Measurements from ENCODE around the gene CTNND1. TPM values are rescaled to one million over a fixed set of nuclear protein-coding genes. Genes with fewer than 3 reads are reported as not detected.
A peak's percentile ranks its signal among the peaks of the same experiment; 100 is the strongest.

CTNND1 gene
- total and polyA plus RNA-seq, 9 donors = 40.3 to 153 (median 119) TPM

DNA sequence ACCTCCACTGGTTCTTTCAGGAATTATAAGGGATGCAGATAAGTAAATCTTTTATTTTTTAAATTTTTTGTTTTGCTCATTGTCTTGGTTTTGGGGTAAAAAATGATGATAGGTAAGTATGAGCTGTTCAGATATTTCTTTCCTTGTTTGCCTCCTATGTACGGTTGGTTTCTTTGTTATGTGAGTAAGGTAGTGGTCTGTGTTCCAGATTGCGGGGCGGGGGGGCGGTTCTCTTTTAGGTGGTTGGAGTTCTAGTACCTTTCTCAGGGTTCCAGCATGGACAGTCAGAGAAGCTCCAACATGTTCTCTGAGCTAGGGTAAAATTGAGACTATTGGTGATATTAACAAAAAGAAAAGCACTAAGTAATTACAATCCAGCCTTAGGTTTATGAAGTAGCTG, 2.4 kb downstream of the CTNND1 start:
- Histone ChIP-seq H3K9me3 (no peaks in the 10 kb centered on the region), H3K4me3 (peak overlapping the region; percentile 60), H3K27ac (no peak overlapping the region), H3K27me3 (no peaks in the 10 kb centered on the region), H3K36me3 (no peaks in the 10 kb centered on the region), H3K4me1 (ENCODE audit: insufficient read depth) (peaks cover 10% of the 10 kb centered on the region)
- WGBS, 3 donors = 10 to 17% (median 11%) methylated on average over 4 of the region's 4 CpGs
- no peak for TF ChIP-seq POLR2A (IDR thresholded peaks at IDR 0.05)
- TF ChIP-seq, protein P1, sequence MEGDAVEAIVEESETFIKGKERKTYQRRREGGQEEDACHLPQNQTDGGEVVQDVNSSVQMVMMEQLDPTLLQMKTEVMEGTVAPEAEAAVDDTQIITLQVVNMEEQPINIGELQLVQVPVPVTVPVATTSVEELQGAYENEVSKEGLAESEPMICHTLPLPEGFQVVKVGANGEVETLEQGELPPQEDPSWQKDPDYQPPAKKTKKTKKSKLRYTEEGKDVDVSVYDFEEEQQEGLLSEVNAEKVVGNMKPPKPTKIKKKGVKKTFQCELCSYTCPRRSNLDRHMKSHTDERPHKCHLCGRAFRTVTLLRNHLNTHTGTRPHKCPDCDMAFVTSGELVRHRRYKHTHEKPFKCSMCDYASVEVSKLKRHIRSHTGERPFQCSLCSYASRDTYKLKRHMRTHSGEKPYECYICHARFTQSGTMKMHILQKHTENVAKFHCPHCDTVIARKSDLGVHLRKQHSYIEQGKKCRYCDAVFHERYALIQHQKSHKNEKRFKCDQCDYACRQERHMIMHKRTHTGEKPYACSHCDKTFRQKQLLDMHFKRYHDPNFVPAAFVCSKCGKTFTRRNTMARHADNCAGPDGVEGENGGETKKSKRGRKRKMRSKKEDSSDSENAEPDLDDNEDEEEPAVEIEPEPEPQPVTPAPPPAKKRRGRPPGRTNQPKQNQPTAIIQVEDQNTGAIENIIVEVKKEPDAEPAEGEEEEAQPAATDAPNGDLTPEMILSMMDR (IDR thresholded peaks at IDR 0.05) = no peak
- no peak for TF ChIP-seq EP300 (IDR thresholded peaks at IDR 0.05)
- intact Hi-C loops (cut with DNase I) = loop anchor here in 2 of 4 donors (5.0 kb wide), 2 partner anchors 38 to 97 kb away; partner anchors contain the start of gene ZDHHC5 (in 1 of the 2)
- DNase-seq = no peak

DNA sequence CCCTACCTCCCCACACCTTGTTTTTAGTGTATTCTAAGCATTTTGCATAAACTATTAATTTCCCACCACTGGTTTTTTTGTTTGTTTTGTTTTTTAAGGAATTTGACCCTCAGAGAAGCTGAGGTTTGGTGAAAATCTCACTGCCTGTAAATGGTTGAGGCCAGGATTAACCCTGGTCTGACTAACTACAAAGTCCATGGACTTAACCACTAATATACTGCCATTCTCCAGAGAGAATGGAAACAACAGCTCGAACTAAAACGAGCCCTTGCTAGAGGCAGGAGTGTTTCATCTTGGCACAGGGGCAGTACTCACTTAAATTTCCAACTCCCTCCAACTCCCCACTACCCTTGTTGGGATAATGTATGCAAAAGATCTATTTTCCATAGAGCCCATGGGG, 3.0 kb downstream of the CTNND1 start:
- H3K9me3 ChIP-seq = no peaks in the 10 kb centered on the region
- 3 to 8% (median 4%) methylated on average over 2 of the region's 2 CpGs for WGBS, 3 donors
- TF ChIP-seq EP300 (IDR thresholded peaks at IDR 0.05) (no peak), POLR2A (IDR thresholded peaks at IDR 0.05) (no peak)
- TF ChIP-seq, protein P1 (IDR thresholded peaks at IDR 0.05) = no peak
- intact Hi-C loops (cut with DNase I) = loop anchor here in 2 of 4 donors (5.0 kb wide), 2 partner anchors 38 to 97 kb away; partner anchors contain the start of gene ZDHHC5 (in 1 of the 2)
- H3K27ac ChIP-seq = no peak overlapping the region
- H3K4me3 ChIP-seq = no peak overlapping the region
- no peaks in the 10 kb centered on the region for H3K36me3 ChIP-seq
- H3K27me3 ChIP-seq = no peaks in the 10 kb centered on the region
- DNase-seq = no peak
- H3K4me1 ChIP-seq (ENCODE audit: insufficient read depth) = peaks cover 10% of the 10 kb centered on the region

DNA sequence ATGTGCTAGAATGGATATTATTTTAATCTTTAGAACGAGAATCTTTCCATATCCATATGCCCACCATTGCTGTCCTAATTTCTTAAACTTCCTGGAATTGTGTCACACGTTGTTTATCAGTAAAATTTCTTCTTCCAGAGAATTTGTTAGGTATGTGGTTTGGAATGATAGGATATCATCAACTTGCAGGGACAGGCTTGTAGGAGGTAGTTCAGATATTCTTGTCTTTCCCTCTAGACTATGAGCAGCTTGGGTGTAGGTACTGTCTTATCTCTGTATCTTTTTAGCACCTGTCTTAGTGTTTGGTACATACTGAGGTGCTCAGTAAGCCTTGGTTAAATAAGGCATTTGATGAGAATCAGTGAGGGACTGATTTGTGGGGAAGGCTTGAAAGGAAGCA, 3.4 kb downstream of the CTNND1 start:
- WGBS, 3 donors = 4 to 9% (median 8%) methylated on average over 2 of the region's 2 CpGs
- Histone ChIP-seq H3K4me1 (ENCODE audit: insufficient read depth) (peaks cover 10% of the 10 kb centered on the region), H3K9me3 (no peaks in the 10 kb centered on the region), H3K36me3 (no peaks in the 10 kb centered on the region), H3K27me3 (no peaks in the 10 kb centered on the region), H3K4me3 (no peak overlapping the region), H3K27ac (no peak overlapping the region)
- TF ChIP-seq, protein P1 (IDR thresholded peaks at IDR 0.05) = no peak
- TF ChIP-seq POLR2A (IDR thresholded peaks at IDR 0.05) = no peak
- no peak for TF ChIP-seq EP300 (IDR thresholded peaks at IDR 0.05)
- DNase-seq = no peak
- intact Hi-C loops (cut with DNase I) = loop anchor here in 2 of 4 donors (5.0 kb wide), 2 partner anchors 37 to 98 kb away; partner anchors contain the start of gene ZDHHC5 (in 1 of the 2)

DNA sequence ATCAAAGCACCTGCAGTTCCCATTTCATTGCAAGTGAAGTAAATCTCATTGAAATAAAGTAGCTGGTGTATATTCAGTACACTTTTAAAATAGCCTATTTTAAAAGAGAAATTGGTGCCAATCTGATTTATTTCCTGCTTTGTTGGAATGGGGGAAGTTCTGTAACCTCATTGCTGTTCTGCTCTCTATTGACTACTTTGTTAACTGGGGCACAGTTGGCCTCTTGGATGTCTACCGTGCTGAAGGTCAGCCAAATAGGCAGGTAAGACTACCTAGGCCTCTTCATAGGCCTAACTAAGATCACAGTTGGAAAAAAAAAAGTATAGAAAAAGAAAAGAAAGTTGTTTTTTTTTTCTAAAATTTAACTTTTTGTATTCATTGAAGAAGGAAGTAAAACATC, 9.2 kb downstream of the CTNND1 start:
- no peak for DNase-seq
- Histone ChIP-seq H3K4me1 (ENCODE audit: insufficient read depth) (peaks cover 19% of the 10 kb centered on the region), H3K36me3 (no peaks in the 10 kb centered on the region), H3K27ac (no peak overlapping the region), H3K9me3 (no peaks in the 10 kb centered on the region), H3K4me3 (no peak overlapping the region), H3K27me3 (no peaks in the 10 kb centered on the region)
- intact Hi-C loops (cut with DNase I) = no loop called here
- whole genome bisulfite sequencing, 3 donors = 42 to 52% (median 46%) methylated on average over 1 of the region's 1 CpG
- TF ChIP-seq POLR2A (IDR thresholded peaks at IDR 0.05) (no peak), EP300 (IDR thresholded peaks at IDR 0.05) (no peak)
- TF ChIP-seq, protein P1 (IDR thresholded peaks at IDR 0.05) = no peak

Data from ovary (tissue), 9 donors.